SK-N-SH (cell line): Measurements from ENCODE around the gene EXOC4. TPM values are rescaled to one million over a fixed set of nuclear protein-coding genes. Genes with fewer than 3 reads are reported as not detected.

ENCODE experiments used
- CTCF ChIA-PET: fragments of 300-600, 350-600 bp; formaldehyde crosslinking; extraction: SDS; loops from one replicate; lab custom pipeline; 2021; lab: Yijun Ruan, JAX
- POLR2A ChIA-PET: fragments of 350-600 bp; sonication (Branson Sonifier 250); formaldehyde crosslinking; extraction: SDS; loops from one replicate; lab custom pipeline; 2020; ENCODE audit warnings: antibody characterized with exemption, inconsistent platforms; lab: Yijun Ruan, JAX
- DNase-seq: peaks from one replicate; pipeline ENCODE4 v3.0.0; 2012
- H2AFZ ChIP-seq: fragments of 200-600 bp; sonication (generic); 2 replicates; pipeline ENCODE4 v1.8.1; 2016; ENCODE audit warnings: antibody characterized with exemption, mild to moderate bottlenecking, low read depth
- H3F3A ChIP-seq: fragments of 200-600 bp; sonication (generic); replicated peaks from 2 replicates; pipeline ENCODE3; 2016; ENCODE audit warnings: antibody characterized with exemption, mild to moderate bottlenecking; ENCODE audit not compliant: insufficient read depth
- H3K27ac ChIP-seq, 2 experiments: fragments of 200-500 bp in 1 of 2; fragments of 200-600 bp in 1 of 2; sonication (Bioruptor generic) in 1 of 2; sonication (generic), shearing (Covaris generic) in 1 of 2; 2 replicates each; pipeline versions ENCODE4 v1.5.1 to v1.6.1; 2014 to 2016; ENCODE audit warnings: low read depth in 2 of 2, inconsistent platforms in 1 of 2, low read length in 1 of 2, mild to moderate bottlenecking in 1 of 2, mixed read lengths in 1 of 2
- H3K27me3 ChIP-seq: fragments of 200-600 bp; sonication (generic), shearing (Covaris generic); 2 replicates; pipeline ENCODE4 v1.6.1; 2016; ENCODE audit warnings: mixed run types; ENCODE audit not compliant: insufficient read depth
- H3K36me3 ChIP-seq, 2 experiments: fragments of 200-500 bp in 1 of 2; fragments of 200-600 bp in 1 of 2; sonication (Bioruptor generic) in 1 of 2; sonication (generic) in 1 of 2; replicated peaks in 1 of 2; 2 replicates each; pipeline versions ENCODE3 to v1.5.1; 2014 to 2016; ENCODE audit warnings: low read length in 1 of 2, mild to moderate bottlenecking in 1 of 2; ENCODE audit not compliant: insufficient read depth in 2 of 2, control insufficient read depth in 1 of 2
- H3K4me1 ChIP-seq, 2 experiments: fragments of 200-500 bp in 1 of 2; fragments of 200-600 bp in 1 of 2; sonication (Bioruptor generic) in 1 of 2; sonication (generic), shearing (Covaris generic) in 1 of 2; 2 replicates each; pipeline versions ENCODE4 v1.5.1 to v1.6.1; 2014 to 2016; ENCODE audit warnings: low read depth in 1 of 2, low read length in 1 of 2, mixed run types in 1 of 2; ENCODE audit not compliant: insufficient read depth in 2 of 2, control insufficient read depth in 1 of 2
- H3K4me2 ChIP-seq: fragments of 200-600 bp; sonication (generic), shearing (Covaris generic); 2 replicates; pipeline ENCODE4 v1.6.1; 2017; ENCODE audit warnings: mixed run types
- H3K4me3 ChIP-seq, 2 experiments: fragments of 200-500 bp in 1 of 2; fragments of 200-600 bp in 1 of 2; sonication (Bioruptor generic) in 1 of 2; sonication (generic), shearing (Covaris generic) in 1 of 2; 2 replicates each; pipeline versions ENCODE4 v1.5.1 to v1.8.1; 2014 to 2016; ENCODE audit warnings: low read depth in 2 of 2, inconsistent platforms in 1 of 2, low read length in 1 of 2, mild to moderate bottlenecking in 1 of 2, mixed read lengths in 1 of 2, moderate library complexity in 1 of 2
- H3K79me2 ChIP-seq: fragments of 200-600 bp; sonication (generic); 2 replicates; pipeline ENCODE4 v1.8.1; 2017; ENCODE audit warnings: mild to moderate bottlenecking; ENCODE audit not compliant: insufficient read depth
- H3K9ac ChIP-seq: fragments of 200-600 bp; sonication (generic); 2 replicates; pipeline ENCODE4 v1.6.1; 2017; ENCODE audit warnings: mixed run types
- H3K9me2 ChIP-seq: fragments of 200-600 bp; sonication (generic); 2 replicates; pipeline ENCODE4 v1.6.1; 2017; ENCODE audit warnings: mixed run types
- H3K9me3 ChIP-seq: fragments of 200-600 bp; sonication (generic); 2 replicates; pipeline ENCODE4 v1.6.1; 2017; ENCODE audit warnings: mixed run types, mild to moderate bottlenecking, moderate library complexity
- H4K20me1 ChIP-seq: fragments of 200-600 bp; sonication (generic); 2 replicates; pipeline ENCODE4 v1.6.1; 2017; ENCODE audit warnings: mild to moderate bottlenecking, mixed run types; ENCODE audit not compliant: insufficient read depth
- CHD2 ChIP-seq: fragments of 150-350 bp; IDR thresholded peaks from 2 replicates; pipeline ENCODE4 v1.6.1; 2018; ENCODE audit warnings: low read length; ENCODE audit not compliant: partially characterized antibody
- CTCF ChIP-seq: fragments of 200-600 bp; sonication (generic); IDR thresholded peaks from 2 replicates; pipeline ENCODE4 v1.6.1; 2017; ENCODE audit warnings: antibody characterized with exemption, mild to moderate bottlenecking, moderate library complexity
- EP300 ChIP-seq, 2 experiments: IDR thresholded peaks; 2 replicates each; pipeline versions ENCODE4 v1.4.0 to v1.6.1; 2012; ENCODE audit warnings: borderline replicate concordance in 1 of 2, low read depth in 1 of 2, low read length in 1 of 2
- EZH2phosphoT487 ChIP-seq: fragments of 200-600 bp; sonication (generic); IDR thresholded peaks from 2 replicates; pipeline ENCODE4 v1.6.1; 2017; ENCODE audit warnings: low read depth, mixed run types, mild to moderate bottlenecking, antibody characterized with exemption, moderate library complexity, borderline replicate concordance
- FOSL2 ChIP-seq: IDR thresholded peaks from 2 replicates; pipeline ENCODE4 v1.4.0; 2012; ENCODE audit warnings: low read depth, mild to moderate bottlenecking, moderate library complexity, borderline replicate concordance
- IRF3 ChIP-seq: fragments of 150-350 bp; IDR thresholded peaks from 2 replicates; pipeline ENCODE4 v1.6.1; 2016; ENCODE audit warnings: mild to moderate bottlenecking, low read depth, low read length
- JUND ChIP-seq: IDR thresholded peaks from 2 replicates; pipeline ENCODE4 v1.4.0; 2012
- NFIC ChIP-seq: IDR thresholded peaks from 2 replicates; pipeline ENCODE4 v1.4.0; 2012; ENCODE audit warnings: borderline replicate concordance
- PBX3 ChIP-seq: IDR thresholded peaks from 2 replicates; pipeline ENCODE4; 2012
- RAD21 ChIP-seq: IDR thresholded peaks from 2 replicates; pipeline ENCODE4 v1.6.1; 2012; ENCODE audit warnings: mild to moderate bottlenecking, low read length
- RCOR1 ChIP-seq: fragments of 150-350 bp; IDR thresholded peaks from 2 replicates; pipeline ENCODE4 v1.6.1; 2017; ENCODE audit warnings: antibody characterized with exemption, low read length
- REST ChIP-seq: IDR thresholded peaks from 2 replicates; pipeline ENCODE4 v1.6.1; 2012; ENCODE audit warnings: mild to moderate bottlenecking, low read depth, low read length, moderate library complexity
- RFX5 ChIP-seq: IDR thresholded peaks from 2 replicates; pipeline ENCODE4 v1.6.1; 2012; ENCODE audit warnings: mild to moderate bottlenecking, improper control_type of control experiment, low read length
- SIN3A ChIP-seq: IDR thresholded peaks from 2 replicates; pipeline ENCODE4 v1.6.1; 2012; ENCODE audit warnings: low read depth, mild to moderate bottlenecking, low read length, moderate library complexity, borderline replicate concordance
- SMC3 ChIP-seq: IDR thresholded peaks from 2 replicates; pipeline ENCODE4 v1.6.1; 2012; ENCODE audit warnings: low read depth, low read length, improper control_type of control experiment
- TEAD4 ChIP-seq: IDR thresholded peaks from 2 replicates; pipeline ENCODE4 v1.4.0; 2012; ENCODE audit warnings: mild to moderate bottlenecking, borderline replicate concordance; ENCODE audit not compliant: insufficient read depth
- ZBTB33 ChIP-seq: IDR thresholded peaks from 2 replicates; pipeline ENCODE4 v1.4.0; 2012; ENCODE audit warnings: low read depth, borderline replicate concordance
- WGBS: methylation state at CpG from one replicate; pipeline ENCODE4 v1.1.6; 2017; ENCODE audit warnings: low lambda C conversion rate; 5-methylcytosine and 5-hydroxymethylcytosine counted together
- polyA plus RNA-seq, 3 experiments: library from polyadenylated mRNA; depleted of rRNA; stranded (reverse); fragments of >200 nt; gene quantifications; 2 replicates each; pipeline ENCODE4 v1.2.3, GENCODE V29; 2012

Gene EXOC4
- polyA plus RNA-seq, 1 of the 3 experiments (the other 2 are of a cell fraction): 37.3 TPM

- DNase-seq: no peak
- H3K4me3 ChIP-seq: no peak overlapping the region
- peaks cover 1 to 10% of the 10 kb centered on the region in 2 experiments for H3K36me3 ChIP-seq
- WGBS: 88% methylated on average over 5 of the region's 5 CpGs
- no peaks in the 10 kb centered on the region for H3K27me3 ChIP-seq
- peaks cover 22% of the 10 kb centered on the region for H3K9me3 ChIP-seq
- peaks cover 35% of the 10 kb centered on the region for H3K79me2 ChIP-seq
- CTCF ChIA-PET: interaction anchor here (0.9 to 1.6 kb wide), 4 partner anchors 9 to 768 kb away, joined by 3 to 5 read pairs (median 3); no protein-coding TSS in a partner anchor
- 0 out of 2 replicates have a peak, but pooled peaks cover 3% of the 10 kb centered on the region for H3K9me2 ChIP-seq
- POLR2A ChIA-PET: no interaction called here
- H3F3A ChIP-seq: no peaks in the 10 kb centered on the region
- H2AFZ ChIP-seq: no peak overlapping the region
- no peak overlapping the region for H3K4me2 ChIP-seq
- H3K4me1 ChIP-seq: peaks cover 0 to 6% of the 10 kb centered on the region in 2 experiments; a peak in 2 of 4 replicates
- no peak for TF ChIP-seq RAD21
- TF ChIP-seq SMC3: no peak
- no peak for TF ChIP-seq RCOR1
- TF ChIP-seq REST: no peak
- TF ChIP-seq FOSL2: no peak
- TF ChIP-seq JUND: no peak
- TF ChIP-seq EZH2phosphoT487: no peak
- no peak for TF ChIP-seq NFIC
- TF ChIP-seq CTCF: no peak
- no peak for TF ChIP-seq RFX5
- no peak for TF ChIP-seq EP300 (IDR thresholded peaks at IDR 0.05; ENCODE audit: borderline replicate concordance in 1 of 2, low read depth in 1 of 2, low read length in 1 of 2)
- no peaks in the 10 kb centered on the region for H4K20me1 ChIP-seq
- H3K9ac ChIP-seq: no peak overlapping the region
- no peak overlapping the region for H3K27ac ChIP-seq
Observed at GRCh38 chr7:133348250-133348649, 95.4 kb downstream of the EXOC4 start.

- H3K4me3 ChIP-seq: no peak overlapping the region
- no peak overlapping the region for H3K9ac ChIP-seq
- no peak for DNase-seq
- H3K36me3 ChIP-seq: peaks cover 4 to 10% of the 10 kb centered on the region in 2 experiments
- H3K9me2 ChIP-seq: 0 out of 2 replicates have a peak, but pooled peaks cover 3% of the 10 kb centered on the region
- H3K27ac ChIP-seq: no peak overlapping the region
- H3K9me3 ChIP-seq: peaks cover 27% of the 10 kb centered on the region
- H2AFZ ChIP-seq: no peak overlapping the region
- no peaks in the 10 kb centered on the region for H3K27me3 ChIP-seq
- peaks cover 0 to 6% of the 10 kb centered on the region in 2 experiments; a peak in 3 of 4 replicates for H3K4me1 ChIP-seq
- WGBS: 96% methylated on average over 2 of the region's 2 CpGs
- no peaks in the 10 kb centered on the region for H4K20me1 ChIP-seq
- peaks cover 33% of the 10 kb centered on the region for H3K79me2 ChIP-seq
- no peaks in the 10 kb centered on the region for H3F3A ChIP-seq
- no peak overlapping the region for H3K4me2 ChIP-seq
- POLR2A ChIA-PET: no interaction called here
- CTCF ChIA-PET: interaction anchor here (0.8 to 1.5 kb wide), 4 partner anchors 8 to 768 kb away, joined by 3 to 5 read pairs (median 3); no protein-coding TSS in a partner anchor
- TF ChIP-seq JUND (no peak), IRF3 (no peak), TEAD4 (no peak), CHD2 (no peak), EZH2phosphoT487 (no peak), ZBTB33 (no peak), PBX3 (no peak), RCOR1 (no peak), SIN3A (no peak)
Observed at GRCh38 chr7:133349101-133349500, 96.2 kb downstream of the EXOC4 start.
